Stimulated activated CD8-positive, alpha-beta memory T cell treated with anti-CD3 and anti-CD28 coated beads, Interleukin-15, amount 100 ng/mL, for 4 hours (primary cell): Measurements from ENCODE around the gene MACROD2.
"Not testable (repeated sequence)": the region's sequence is repeated elsewhere in the genome, so short reads cannot be mapped to it uniquely, and the experiment has no call there.

Source experiments
- DNase-seq, 2 donors: peaks; one replicate each; pipeline ENCODE4 v3.0.0-alpha.2; 2020; ENCODE audit warnings: low read depth in 2 of 2

MACROD2 gene

DNA sequence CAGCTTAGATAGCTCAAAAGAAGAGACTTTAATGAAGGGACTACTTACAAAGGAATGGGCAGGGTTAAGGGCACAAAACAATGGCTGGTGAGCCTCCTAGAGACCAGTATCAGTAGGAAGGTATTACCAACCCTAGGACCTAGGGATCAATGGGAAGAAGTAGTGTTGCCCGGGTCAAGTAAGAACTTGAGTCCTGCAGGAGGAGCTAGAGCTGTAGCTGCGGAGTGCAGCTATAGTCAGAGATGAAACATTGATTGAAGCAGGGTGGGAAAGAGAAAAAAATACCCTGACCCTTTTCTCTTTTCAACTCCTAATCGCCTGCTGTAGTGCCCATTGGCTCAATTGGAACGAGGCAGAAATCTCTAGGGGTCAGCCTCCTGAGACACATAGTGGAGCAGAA lies 198.1 kb downstream of the MACROD2 start:
- no peak for DNase-seq

DNA sequence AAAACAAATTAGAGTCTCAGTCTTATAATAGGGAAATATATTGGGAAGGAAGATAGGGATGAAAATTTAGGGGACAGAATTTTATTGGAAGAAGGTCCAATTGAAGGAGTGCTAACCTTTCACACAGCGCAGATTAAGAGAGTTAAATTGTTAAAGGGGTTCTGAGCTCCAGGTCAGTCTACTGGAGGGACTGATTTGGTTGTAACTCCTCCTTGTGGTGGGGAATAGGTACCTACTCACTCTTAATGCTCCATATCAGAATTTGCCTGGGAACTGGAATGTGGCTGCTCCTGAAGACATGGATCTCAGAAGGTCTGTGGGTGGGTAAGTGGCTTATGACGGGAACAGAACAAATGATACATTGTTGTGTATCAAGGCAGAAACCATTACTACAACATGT lies 198.6 kb downstream of the MACROD2 start:
- no peak for DNase-seq

DNA sequence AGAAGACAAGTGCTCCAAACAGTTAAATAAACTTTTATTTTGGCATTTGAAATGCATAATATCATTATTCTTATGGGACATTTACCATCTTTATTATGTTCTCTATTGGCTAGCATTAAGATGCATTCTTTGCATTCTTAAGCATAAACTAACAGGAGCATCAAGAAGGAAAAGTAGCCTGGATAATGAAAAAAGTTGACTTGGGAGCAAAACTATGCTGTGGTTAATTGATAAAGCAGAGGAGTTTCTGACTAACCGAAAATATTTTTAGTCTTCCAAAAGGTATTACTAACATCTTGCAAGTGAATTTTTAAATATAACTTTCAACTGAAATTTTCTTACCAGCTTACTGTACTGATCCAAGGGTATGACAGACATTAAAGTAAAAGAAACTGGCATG lies 201.8 kb downstream of the MACROD2 start:
- no peak for DNase-seq

DNA sequence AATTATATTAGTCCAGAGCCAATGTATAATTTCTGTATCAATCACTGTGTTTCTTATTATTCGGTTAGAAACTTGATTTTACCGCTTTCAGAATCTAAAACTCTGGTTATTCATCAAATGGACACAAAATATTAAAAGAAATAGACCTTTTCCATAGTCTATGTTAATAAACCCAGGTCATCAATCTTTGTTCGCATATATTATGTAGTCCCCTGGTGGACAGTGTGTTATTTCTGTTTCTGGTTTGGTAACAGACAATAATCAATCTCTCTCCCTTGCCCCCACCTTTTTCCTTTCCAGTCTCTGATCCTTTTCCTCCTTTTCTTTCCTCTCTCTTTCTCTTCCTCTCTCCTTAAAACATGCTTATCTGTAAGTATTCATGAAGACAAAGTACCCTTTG lies 203.1 kb downstream of the MACROD2 start:
- DNase-seq, result no peak

DNA sequence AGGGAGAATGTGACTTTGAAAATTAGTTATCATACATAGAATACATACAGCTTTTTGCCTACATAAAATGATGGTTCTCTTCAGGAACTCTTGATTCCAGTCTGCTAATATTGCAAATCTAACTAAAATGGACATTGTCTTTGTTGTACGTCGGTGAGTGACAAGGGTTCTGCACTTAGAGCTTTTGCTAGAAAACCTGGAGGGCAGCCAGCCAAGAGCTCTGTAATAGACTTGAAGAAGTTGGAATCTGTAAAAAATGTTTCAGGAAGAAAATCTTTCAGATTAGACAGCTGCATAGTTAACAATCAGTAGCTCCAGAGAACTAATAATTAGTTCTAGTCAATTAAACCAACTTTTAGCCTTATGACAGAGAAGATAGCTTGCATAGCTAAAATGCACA lies 203.8 kb downstream of the MACROD2 start:
- no peak for DNase-seq

DNA sequence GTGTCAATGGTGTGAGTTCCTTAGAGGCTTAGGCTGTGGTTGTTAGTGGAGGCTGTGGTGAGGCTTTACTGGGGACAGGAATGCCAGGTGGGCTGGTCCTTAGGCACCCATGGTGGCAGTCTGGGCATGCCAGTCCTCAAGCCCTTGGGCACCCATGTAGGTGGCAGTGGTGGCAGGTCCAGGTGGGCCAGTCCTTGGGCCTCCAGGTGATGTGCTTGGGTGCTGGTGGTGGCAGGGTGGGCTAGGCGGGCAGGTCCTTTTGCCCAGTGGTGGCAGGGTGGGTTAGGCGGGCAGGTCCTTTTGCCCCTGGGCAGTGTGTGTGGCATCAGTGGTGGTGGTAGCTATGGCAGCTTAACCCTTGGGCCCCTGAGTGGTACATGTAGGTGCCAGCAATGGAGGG lies 208.3 kb downstream of the MACROD2 start:
- no peak for DNase-seq

DNA sequence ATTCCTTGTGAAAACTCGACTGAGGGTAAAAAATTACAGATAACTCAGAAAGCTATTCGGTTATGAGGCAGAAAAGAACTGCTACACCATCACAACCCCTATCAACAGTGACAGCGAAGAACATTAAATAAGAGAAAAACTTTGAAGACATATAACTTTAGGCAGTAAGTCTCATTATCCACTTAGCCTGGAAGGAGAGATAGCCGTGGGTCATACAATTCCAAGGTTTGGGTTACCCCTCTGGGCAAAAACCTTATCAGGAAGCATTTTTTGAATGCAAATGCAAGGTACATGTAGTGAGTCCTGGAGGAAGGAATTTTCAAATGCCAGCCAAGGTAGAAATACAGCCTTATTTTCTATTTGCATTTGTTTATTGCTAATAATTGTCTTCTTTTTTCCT lies 212.3 kb downstream of the MACROD2 start:
- no peak for DNase-seq

DNA sequence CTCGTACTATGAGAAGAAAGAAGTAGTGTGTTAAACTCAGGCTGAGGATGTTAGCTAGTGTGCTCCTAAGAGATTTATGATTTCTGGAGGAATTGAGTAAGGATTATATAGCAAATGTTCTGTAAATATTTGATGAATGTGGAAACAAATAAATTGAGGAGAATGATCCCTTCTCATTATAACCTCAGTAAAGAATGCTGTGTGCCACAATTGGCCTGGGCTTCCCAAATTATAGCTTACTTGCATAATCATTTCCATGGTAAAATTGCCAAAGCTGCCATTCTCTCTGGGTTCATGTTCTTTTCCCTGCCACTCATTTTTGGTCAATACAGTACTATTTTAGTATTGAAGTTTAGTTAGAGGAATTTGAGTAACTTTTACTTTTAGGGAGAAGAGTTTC lies 213.6 kb downstream of the MACROD2 start:
- no peak for DNase-seq

DNA sequence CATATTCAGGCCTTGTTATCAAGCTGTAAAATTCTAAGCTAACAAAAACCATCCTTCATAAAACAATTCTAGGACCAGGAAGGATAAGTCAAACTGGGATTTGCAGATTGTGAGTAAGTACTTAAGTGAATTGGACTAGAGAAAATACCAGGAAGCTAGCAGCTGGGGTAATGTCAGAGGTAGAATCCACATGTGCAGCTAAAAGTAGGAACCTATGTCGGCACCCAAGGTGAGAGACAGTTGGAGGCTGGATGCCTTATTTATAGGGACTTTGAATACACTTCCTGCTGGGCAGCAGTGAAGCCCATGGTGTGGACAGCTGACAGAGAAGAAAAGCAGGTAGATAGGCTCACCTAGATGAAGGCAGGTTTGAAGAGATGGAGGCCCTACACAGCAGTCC lies 214.8 kb downstream of the MACROD2 start:
- no peak for DNase-seq

DNA sequence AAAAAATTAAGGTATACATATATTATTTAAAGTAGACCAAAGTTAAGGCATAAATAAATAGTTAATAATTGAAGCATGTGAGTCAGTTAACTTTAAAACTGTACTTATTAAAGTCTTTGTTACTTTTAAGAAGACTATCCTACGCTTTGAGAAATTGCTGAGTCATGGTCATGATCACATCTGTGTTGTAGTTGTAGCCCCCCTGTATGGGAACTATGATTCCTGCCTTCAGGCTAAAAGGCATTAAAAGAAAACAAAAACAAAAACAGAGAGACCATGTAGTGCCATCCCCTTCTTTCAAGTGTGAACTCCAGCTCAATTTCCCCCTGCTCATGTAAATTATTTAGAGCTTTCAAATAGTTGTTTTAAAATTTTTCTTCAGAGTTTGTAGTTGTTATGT lies 218.7 kb downstream of the MACROD2 start:
- no peak for DNase-seq

DNA sequence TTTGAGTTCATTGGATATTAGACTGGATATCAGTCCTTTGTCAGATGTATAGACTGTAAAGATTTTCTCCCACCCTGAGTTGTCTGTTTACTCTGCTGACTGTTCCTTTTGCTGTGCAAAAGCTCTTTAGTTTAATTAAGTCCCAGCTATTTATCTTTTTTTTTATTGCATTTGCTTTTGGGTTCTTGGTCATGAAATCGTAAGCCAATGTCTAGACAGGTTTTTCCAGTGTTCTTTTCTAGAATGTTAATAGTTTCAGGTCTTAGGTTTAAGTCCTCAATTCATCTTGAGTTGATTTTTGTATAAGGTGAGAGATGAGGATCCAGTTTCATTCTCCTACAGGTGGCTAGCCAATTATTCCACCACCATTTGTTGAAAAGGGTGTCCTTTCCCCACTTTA lies 220.6 kb downstream of the MACROD2 start:
- DNase-seq, result not testable (repeated sequence)

DNA sequence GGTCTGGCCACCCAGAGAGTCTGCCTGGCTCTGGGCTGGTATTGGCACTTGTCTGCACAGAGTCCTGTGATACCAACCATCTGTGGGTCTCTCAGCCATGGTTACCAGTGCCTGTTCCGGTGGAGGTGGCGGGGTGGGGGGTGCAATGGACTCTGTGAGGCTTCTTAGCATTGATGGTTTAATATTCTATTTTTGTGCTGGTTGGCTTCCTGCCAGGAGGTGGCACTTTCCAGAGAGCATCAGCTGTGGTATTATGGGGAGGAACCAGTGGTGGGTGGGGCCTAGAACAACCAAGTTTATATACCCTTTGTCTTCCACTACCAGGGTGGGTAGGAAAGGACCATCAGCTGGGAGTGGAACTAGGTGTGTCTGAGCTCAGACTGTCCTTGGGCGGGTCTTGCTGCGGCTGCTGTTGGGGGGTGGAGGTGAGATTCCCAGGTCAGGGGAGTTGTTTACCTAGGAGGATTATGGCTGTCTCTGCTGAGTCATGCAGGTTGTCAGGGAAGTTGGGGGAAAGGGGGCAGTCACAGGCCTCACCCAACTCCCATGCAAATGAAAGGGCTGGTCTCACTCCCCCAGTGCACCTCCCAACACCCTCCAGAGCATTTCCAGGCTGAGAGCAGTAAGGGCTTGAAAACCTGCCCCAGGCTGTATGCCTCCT lies 224.6 kb downstream of the MACROD2 start:
- DNase-seq, result no peak

DNA sequence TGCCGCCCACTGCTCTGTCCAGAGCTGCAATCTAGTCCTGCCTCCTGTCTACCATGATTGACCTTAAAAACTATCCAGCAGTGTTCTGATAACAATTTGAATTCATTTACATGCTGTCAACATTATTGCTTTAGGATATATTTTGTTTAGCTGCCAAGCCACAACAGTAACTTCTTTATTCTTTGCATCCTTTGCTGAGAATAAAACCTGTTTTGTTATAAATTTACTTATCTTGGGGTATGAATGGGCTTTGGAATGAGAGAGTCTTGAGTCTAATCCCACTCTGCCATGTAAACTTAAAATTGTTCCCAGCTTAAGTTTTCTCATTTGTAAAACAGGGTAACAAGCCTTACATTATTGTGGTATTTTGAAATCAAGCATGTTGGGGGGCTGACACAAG lies 225.7 kb downstream of the MACROD2 start:
- no peak for DNase-seq

DNA sequence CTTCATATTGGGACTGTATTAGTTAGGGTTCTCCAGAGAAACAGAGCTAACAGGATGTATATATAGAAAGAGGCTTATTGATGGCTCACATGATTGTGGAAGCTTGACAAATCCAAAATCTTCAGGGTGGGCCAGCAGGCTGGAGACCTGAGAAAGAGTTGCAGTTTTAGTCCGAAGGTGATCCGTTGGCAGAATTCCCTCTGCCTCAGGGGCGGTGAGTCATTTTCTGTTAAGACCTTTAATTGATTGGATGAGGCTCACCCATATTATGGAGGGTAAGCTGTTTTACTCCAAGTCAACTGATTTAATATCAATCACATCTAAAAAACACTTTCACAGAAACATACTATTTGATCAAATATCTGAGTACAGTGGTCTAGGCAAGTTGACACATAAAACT lies 228.5 kb downstream of the MACROD2 start:
- DNase-seq, result no peak

DNA sequence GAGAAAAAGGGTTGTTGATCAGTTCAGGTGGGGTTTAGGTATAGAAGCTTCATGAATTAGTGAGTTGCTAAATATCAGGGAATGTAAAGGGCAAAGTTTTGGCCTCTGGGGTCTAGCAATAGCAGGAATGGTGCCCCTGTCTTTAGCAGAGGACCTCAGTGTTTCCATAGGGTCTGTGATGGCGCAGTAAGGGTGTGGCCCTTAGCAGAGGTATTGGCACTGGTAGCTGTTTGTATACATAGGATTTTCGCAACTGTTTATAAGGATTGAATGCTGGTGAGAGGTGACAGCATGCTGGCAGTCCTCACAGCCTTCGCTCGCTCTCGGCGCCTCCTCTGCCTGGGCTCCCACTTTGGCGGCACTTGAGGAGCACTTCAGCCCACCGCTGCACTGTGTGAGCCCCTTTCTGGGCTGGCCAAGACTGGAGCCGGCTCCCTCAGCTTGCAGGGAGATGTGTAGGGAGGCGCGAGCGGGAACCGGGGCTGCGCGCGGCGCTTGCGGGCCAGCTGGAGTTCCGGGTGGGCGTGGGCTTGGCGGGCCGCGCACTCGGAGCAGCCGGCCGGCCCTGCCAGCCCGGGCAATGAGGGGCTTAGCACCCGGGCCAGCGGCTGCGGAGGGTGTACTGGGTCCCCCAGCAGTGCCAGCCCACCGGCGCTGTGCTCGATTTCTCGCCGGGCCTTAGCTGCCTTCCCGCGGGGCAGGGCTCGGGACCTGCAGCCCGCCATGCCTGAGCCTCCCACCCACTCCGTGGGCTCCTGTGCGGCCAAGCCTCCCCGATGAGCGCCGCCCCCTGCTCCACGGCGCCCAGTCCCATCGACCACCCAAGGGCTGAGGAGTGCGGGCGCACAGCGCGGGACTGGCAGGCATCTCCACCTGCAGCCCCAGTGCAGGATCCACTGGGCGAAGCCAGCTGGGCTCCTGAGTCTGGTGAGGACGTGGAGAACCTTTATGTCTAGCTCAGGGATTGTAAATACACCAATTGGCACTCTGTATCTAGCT lies 231.0 kb downstream of the MACROD2 start:
- DNase-seq, result not testable (repeated sequence)

DNA sequence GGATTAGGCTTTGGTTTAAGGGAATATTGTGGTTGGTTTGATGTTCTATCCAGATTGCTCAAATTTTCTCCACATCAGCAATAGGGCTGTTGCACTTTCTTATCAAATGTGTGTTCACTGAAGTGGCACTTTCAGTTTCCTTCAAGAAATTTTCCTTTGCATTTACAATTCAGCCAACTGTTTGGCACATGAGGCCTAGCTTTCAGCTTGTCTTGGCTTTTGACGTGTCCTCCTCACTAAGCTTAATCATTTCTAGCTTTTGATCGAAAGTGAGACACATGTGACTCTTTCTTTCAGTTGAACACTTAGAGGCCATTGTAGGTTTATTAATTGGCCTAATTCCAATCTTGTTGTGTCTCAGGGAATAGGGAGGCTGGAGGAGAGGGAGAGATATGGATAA lies 237.3 kb downstream of the MACROD2 start:
- no peak for DNase-seq

DNA sequence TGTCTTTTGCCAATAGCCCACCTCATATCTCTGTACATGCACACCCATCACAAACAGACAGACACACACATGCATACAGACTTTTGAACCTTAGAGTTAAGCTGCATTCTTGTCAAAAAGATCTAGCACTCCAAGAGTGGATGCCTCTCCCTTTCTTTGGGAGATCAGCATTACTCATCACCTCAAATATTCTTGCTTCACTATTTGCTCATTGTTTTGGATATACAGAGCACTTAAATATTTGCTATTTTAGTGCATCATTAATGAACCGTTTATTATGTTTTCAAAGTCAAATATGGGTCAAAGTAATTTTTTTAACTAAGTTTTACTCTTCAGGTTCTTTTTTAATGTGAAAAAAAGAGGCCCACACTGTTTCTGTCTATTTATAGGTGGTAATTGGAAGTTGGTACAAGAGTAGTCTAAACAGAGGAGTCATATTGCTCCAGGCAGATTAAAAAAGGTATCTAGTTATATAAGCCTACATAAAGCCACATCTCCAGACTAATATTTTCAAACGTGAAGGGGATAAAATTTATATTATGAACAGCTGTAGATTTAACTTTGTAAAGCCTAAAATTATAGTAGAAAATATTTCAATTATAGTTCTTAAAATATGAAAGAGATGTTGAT lies 239.5 kb downstream of the MACROD2 start:
- no peak for DNase-seq

DNA sequence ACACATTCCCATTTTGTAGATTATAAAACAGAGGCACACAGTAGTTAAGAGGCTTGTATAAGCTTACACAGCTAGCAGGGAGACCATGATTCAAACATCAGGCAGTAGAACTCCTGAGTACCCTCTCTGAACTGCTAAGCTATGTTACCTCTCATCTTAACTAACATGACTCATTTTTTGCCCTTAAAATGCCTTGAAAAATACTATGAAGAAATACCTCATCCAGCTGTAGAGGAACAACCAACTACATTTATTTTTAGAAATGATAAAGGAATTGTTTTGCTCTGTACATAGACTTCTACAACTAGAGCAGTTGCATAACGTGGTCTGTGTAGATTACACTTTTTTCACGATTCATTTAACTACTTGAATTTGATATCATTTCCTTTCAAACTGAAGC lies 240.0 kb downstream of the MACROD2 start:
- DNase-seq, result no peak

DNA sequence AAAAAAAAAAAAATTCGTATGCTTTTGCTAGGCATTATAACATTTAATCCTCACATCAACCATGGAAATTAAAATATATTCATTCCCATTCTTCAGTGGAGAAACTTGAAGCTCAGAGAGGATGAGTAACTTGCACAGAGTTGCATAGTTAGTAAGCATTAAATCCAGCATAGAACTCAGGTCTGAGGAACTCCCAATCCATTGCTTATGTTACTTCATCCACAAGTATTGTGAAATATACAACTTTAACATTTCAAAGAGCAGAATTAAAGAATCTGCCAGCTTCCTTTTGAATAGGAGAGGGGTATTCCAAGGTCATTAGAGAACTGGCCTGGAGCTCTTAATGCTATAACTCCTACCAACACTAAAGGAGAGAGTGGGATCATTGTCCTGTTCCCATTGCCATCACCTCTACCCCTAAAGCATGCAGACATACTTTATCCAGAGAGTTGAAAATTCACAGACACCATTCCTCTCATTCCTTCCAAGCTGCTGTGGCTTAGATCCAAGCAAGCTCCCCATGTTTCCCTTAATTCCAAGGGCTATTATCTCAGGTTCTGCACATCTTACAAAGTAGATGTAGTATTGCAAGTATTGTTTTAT lies 250.2 kb downstream of the MACROD2 start:
- no peak for DNase-seq

DNA sequence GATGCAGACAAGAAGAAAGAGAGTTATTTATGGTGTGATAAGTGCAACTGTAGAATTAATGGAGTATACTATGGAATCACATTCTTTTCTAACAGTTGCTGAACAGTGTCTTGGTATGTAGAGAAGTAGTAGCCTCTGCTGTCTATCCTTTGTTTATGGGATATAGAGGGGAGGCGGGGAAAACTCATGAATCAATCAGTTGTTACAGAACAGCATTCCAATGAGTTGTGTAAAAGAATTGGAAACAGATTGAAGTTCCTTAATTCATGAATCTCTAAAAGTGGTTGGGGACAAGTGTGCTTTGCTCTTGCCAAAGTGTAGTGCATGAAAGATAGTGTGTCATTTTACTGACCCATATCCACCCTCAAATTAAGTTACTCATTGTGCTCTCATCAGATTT lies 264.4 kb downstream of the MACROD2 start:
- DNase-seq, result no peak

DNA sequence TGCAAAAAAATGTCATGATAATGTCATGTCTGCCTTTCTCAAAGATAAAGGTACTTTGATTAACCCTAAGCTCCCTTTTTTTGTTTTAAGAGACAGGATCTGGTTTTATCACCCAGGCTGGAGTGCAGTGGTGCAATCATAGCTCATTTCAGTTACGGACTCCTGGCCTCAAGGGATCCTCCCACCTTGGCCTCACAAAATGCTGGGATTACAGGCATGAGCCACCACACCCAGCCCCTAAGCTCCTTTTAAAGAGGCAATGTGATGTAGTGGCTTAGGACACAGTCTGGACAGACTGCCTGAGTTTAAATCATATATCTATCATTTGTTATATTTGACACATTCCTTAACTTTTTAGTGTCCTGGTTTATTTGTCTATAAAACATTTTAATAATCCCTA lies 265.1 kb downstream of the MACROD2 start:
- DNase-seq, result no peak

DNA sequence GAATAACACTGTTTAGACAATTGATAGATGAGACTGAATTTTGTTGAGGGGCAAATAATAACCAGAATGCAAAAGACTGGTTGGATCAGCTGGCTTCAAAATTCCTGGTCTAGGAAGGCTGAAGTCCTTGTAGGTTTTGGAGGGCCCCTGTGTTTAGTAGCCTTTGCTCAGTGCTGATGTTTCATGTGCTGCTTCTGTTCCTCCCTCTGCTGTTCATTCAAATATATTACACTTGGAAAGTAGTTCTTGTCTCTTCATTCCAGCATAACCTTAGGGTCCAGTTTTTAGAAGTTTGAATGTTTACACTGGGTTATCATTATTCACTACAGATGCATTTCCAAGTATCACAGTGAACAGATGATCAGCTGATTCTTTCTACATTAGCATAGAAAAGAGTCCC lies 269.6 kb downstream of the MACROD2 start:
- DNase-seq, result no peak
